IMR-90 (cell line): ENCODE results near the gene ROBO1. TPM values are rescaled to one million over a fixed set of nuclear protein-coding genes. Genes with fewer than 3 reads are reported as not detected.

ENCODE experiments used
- ATAC-seq: fragments of 200-7000 bp; cut with Tn5 transposase; 2 replicates; pipeline ENCODE4 v1.9.1; 2020; ENCODE audit warnings: low read depth, mild to moderate bottlenecking, moderate library complexity
- BruUV-seq: library from RNA; stranded (reverse); fragments of 400-500 nt; replicated peaks from 2 replicates; lab custom pipeline; 2021; lab: Mats Ljungman, UMichigan
- CTCF ChIA-PET: fragments of 300-600 bp; formaldehyde crosslinking; extraction: SDS; loops from one replicate; lab custom pipeline; 2021; ENCODE audit warnings: antibody characterized with exemption; lab: Yijun Ruan, JAX
- POLR2A ChIA-PET: fragments of 300-600 bp; sonication (Branson Sonifier 250); formaldehyde crosslinking; loops from one replicate; lab custom pipeline; 2022; ENCODE audit warnings: antibody characterized with exemption; ENCODE audit not compliant: unreplicated experiment; lab: Charles Lee
- DNase-seq: peaks from one replicate; pipeline ENCODE4 v3.0.0; 2013
- H2AFZ ChIP-seq: replicated peaks from 2 replicates; pipeline ENCODE3; 2013; ENCODE audit warnings: low read length, mild to moderate bottlenecking; ENCODE audit not compliant: poor library complexity
- H2AK5ac ChIP-seq: 2 replicates; pipeline ENCODE4 v1.6.1; 2013; ENCODE audit warnings: low read depth, low read length, inconsistent platforms
- H2AK9ac ChIP-seq: replicated peaks from 2 replicates; pipeline ENCODE3; 2013; ENCODE audit warnings: mild to moderate bottlenecking, low read depth, low read length, moderate library complexity; ENCODE audit not compliant: poor library complexity
- H2BK120ac ChIP-seq: 2 replicates; pipeline ENCODE4 v1.6.1; 2013; ENCODE audit warnings: low read depth, low read length, inconsistent platforms
- H2BK15ac ChIP-seq: 3 replicates; pipeline ENCODE4 v1.6.1; 2013; ENCODE audit warnings: low read depth, low read length, inconsistent platforms
- H2BK20ac ChIP-seq: 2 replicates; pipeline ENCODE4 v1.6.1; 2013; ENCODE audit warnings: low read depth, mild to moderate bottlenecking, inconsistent platforms, low read length, moderate library complexity
- H2BK5ac ChIP-seq: 2 replicates; pipeline ENCODE4 v1.6.1; 2013; ENCODE audit warnings: mild to moderate bottlenecking, low read depth, low read length, inconsistent platforms; ENCODE audit not compliant: poor library complexity, severe bottlenecking
- H3K14ac ChIP-seq: replicated peaks from 2 replicates; pipeline ENCODE4 v1.6.1; 2013; ENCODE audit warnings: low read depth, low read length, inconsistent platforms
- H3K18ac ChIP-seq: 2 replicates; pipeline ENCODE4 v1.6.1; 2013; ENCODE audit warnings: low read depth, low read length, control low read depth
- H3K23ac ChIP-seq: 2 replicates; pipeline ENCODE4 v1.6.1; 2013; ENCODE audit warnings: low read depth, low read length, inconsistent platforms
- H3K27ac ChIP-seq: 2 replicates; pipeline ENCODE4 v1.5.1; 2013; ENCODE audit warnings: mild to moderate bottlenecking, control low read depth, low read length; ENCODE audit not compliant: insufficient read depth
- H3K27me3 ChIP-seq: 2 replicates; pipeline ENCODE4 v1.6.1; 2013; ENCODE audit warnings: low read length; ENCODE audit not compliant: control insufficient read depth, insufficient read depth
- H3K36me3 ChIP-seq: 2 replicates; pipeline ENCODE4 v1.6.1; 2013; ENCODE audit warnings: low read length, mixed read lengths; ENCODE audit not compliant: control insufficient read depth, insufficient read depth
- H3K4ac ChIP-seq: 2 replicates; pipeline ENCODE4 v1.6.1; 2013; ENCODE audit warnings: low read depth, low read length, inconsistent platforms
- H3K4me1 ChIP-seq: 2 replicates; pipeline ENCODE4 v1.6.1; 2013; ENCODE audit warnings: low read length, mixed read lengths; ENCODE audit not compliant: control insufficient read depth, insufficient read depth
- H3K4me2 ChIP-seq: 2 replicates; pipeline ENCODE4 v1.6.1; 2013; ENCODE audit warnings: low read depth, mild to moderate bottlenecking, control low read depth, low read length, moderate library complexity
- H3K4me3 ChIP-seq: 2 replicates; pipeline ENCODE4 v1.5.1; 2013; ENCODE audit warnings: low read depth, mild to moderate bottlenecking, control low read depth, low read length, moderate library complexity; ENCODE audit not compliant: insufficient read depth
- H3K56ac ChIP-seq: 2 replicates; pipeline ENCODE4 v1.6.1; 2013; ENCODE audit warnings: low read length, inconsistent platforms; ENCODE audit not compliant: insufficient read depth; ENCODE audit errors: extremely low read depth
- H3K79me1 ChIP-seq, 2 experiments: 2 replicates each; pipeline ENCODE4 v1.6.1; 2013; ENCODE audit warnings: low read length in 2 of 2, inconsistent platforms in 1 of 2, low read depth in 1 of 2
- H3K9ac ChIP-seq: 2 replicates; pipeline ENCODE4 v1.6.1; 2013; ENCODE audit warnings: low read depth, low read length, control low read depth
- H3K9me1 ChIP-seq: 2 replicates; pipeline ENCODE4 v1.6.1; 2013; ENCODE audit warnings: low read length, inconsistent platforms; ENCODE audit not compliant: insufficient read depth
- H3K9me3 ChIP-seq: 2 replicates; pipeline ENCODE4 v1.6.1; 2013; ENCODE audit warnings: low read length; ENCODE audit not compliant: control insufficient read depth, insufficient read depth
- H4K20me1 ChIP-seq: 2 replicates; pipeline ENCODE4 v1.6.1; 2013; ENCODE audit warnings: low read length, inconsistent platforms; ENCODE audit not compliant: insufficient read depth
- H4K5ac ChIP-seq: 2 replicates; pipeline ENCODE4 v1.6.1; 2013; ENCODE audit warnings: mild to moderate bottlenecking, low read depth, low read length, control low read depth
- H4K8ac ChIP-seq, 2 experiments: 2 replicates each; pipeline ENCODE4 v1.6.1; 2013; ENCODE audit warnings: low read depth in 2 of 2, low read length in 2 of 2, control low read depth in 1 of 2, inconsistent platforms in 1 of 2
- H4K91ac ChIP-seq: 2 replicates; pipeline ENCODE4 v1.6.1; 2013; ENCODE audit warnings: low read depth, low read length, inconsistent platforms; ENCODE audit not compliant: insufficient read depth
- NFE2L2 ChIP-seq: fragments of 150-350 bp; IDR thresholded peaks from 2 replicates; pipeline ENCODE4 v1.6.1; 2016; ENCODE audit warnings: low read depth, mild to moderate bottlenecking, low read length
- POLR2A ChIP-seq: IDR thresholded peaks from 2 replicates; pipeline ENCODE4 v1.6.1; 2012; ENCODE audit warnings: mild to moderate bottlenecking, low read depth, low read length
- WGBS, 2 experiments: methylation state at CpG; one replicate each; pipeline versions ENCODE4 v1.1.5 to v1.1.7; 2013; ENCODE audit warnings: missing lambda C conversion rate in 2 of 2; ENCODE audit not compliant: insufficient read length in 1 of 2; ENCODE audit errors: extremely low coverage in 2 of 2; 5-methylcytosine and 5-hydroxymethylcytosine counted together
- dilution Hi-C: fragments of 300-500 bp; cut with HindIII; formaldehyde crosslinking; loops from one replicate; pipeline ENCODE4 v1.14.3; 2018; ENCODE audit warnings: low sequenced_read_pairs; ENCODE audit not compliant: unreplicated experiment
- in situ Hi-C: fragments of 300-500 bp; cut with MboI; formaldehyde crosslinking; loops from 3 replicates; pipeline ENCODE4 v1.14.3; 2019; ENCODE audit warnings: low sequenced_read_pairs, inconsistent platforms, mixed read lengths
- intact Hi-C: fragments of 100-400 bp; cut with micrococcal nuclease; formaldehyde crosslinking; loops from 2 replicates; pipeline ENCODE4 v1.10.0; 2022
- polyA plus RNA-seq, 3 experiments: library from polyadenylated mRNA; depleted of rRNA; stranded (reverse); fragments of >200 nt; gene quantifications; 2 replicates each; pipeline ENCODE4 v1.2.3, GENCODE V29; 2012; ENCODE audit warnings: low replicate concordance in 1 of 3
- total RNA-seq: library from RNA; depleted of rRNA; stranded (reverse); fragments of >200 nt; gene quantifications from 2 replicates; pipeline ENCODE4 v1.2.3, GENCODE V29; 2012
- TF ChIP-seq, protein P1 (sequence below): fragments of 150-350 bp; IDR thresholded peaks from 2 replicates; pipeline ENCODE4 v1.6.1; 2017; ENCODE audit warnings: mild to moderate bottlenecking, antibody characterized with exemption, low read length, low read depth

The ROBO1 gene
- total and polyA plus RNA-seq, 2 of the 4 experiments (the other 2 are of a cell fraction): 24.1 to 53.9 TPM

DNA sequence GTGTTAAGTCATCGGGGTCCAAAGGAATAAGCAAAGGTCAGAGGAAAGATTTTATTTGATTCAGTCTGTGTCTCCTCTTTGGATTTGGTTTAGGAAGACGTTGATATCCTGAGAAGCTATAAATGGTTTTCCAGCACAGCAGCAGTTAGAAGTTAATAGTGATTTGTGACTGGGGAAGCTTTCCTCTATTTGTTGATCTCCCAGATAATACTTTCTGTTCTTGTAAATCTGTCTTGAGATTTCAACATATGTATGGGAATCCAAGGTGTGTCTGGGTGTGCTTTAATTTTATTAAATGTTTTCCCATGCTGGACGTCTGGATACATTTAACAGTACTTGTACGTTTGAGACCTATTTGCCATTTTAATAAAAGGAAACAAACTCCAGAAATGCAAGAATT lies 409.5 kb downstream of the ROBO1 start:
- H3K79me1 ChIP-seq: no peaks in the 10 kb centered on the region
- no peak overlapping the region for H3K4me3 ChIP-seq
- no peak overlapping the region for H2BK20ac ChIP-seq
- no peak overlapping the region for H4K91ac ChIP-seq
- POLR2A ChIA-PET: no interaction called here
- H3K9ac ChIP-seq: no peak overlapping the region
- H3K27me3 ChIP-seq: no peaks in the 10 kb centered on the region
- H3K18ac ChIP-seq: no peak overlapping the region
- no peak overlapping the region for H3K56ac ChIP-seq
- H4K20me1 ChIP-seq: no peaks in the 10 kb centered on the region
- H3K36me3 ChIP-seq: no peaks in the 10 kb centered on the region
- no CpG with 5 or more reads among the region's 4 CpGs for WGBS, 2 experiments
- no peak overlapping the region for H2AK9ac ChIP-seq
- no peak overlapping the region for H4K8ac ChIP-seq
- H3K4me2 ChIP-seq: no peak overlapping the region
- H3K27ac ChIP-seq: no peak overlapping the region
- no peaks in the 10 kb centered on the region for H3K9me1 ChIP-seq
- BruUV-seq: no TSS peak
- in situ Hi-C loops: loop anchor here (5.0 kb wide), 1 partner anchor 261 kb away; no protein-coding TSS in a partner anchor
- no peak overlapping the region for H2BK120ac ChIP-seq
- dilution Hi-C loops: no loop called here
- DNase-seq: no peak
- CTCF ChIA-PET: no interaction called here
- H3K14ac ChIP-seq: no peak overlapping the region
- H3K4ac ChIP-seq: no peak overlapping the region
- no peak overlapping the region for H2AK5ac ChIP-seq
- TF ChIP-seq, protein P1, sequence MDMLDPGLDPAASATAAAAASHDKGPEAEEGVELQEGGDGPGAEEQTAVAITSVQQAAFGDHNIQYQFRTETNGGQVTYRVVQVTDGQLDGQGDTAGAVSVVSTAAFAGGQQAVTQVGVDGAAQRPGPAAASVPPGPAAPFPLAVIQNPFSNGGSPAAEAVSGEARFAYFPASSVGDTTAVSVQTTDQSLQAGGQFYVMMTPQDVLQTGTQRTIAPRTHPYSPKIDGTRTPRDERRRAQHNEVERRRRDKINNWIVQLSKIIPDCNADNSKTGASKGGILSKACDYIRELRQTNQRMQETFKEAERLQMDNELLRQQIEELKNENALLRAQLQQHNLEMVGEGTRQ: no peak
- TF ChIP-seq NFE2L2 (no peak), POLR2A (no peak)
- no peaks in the 10 kb centered on the region for H3K4me1 ChIP-seq
- no peak for ATAC-seq
- H4K5ac ChIP-seq: no peak overlapping the region
- no peak overlapping the region for H2AFZ ChIP-seq
- H2BK5ac ChIP-seq: no peak overlapping the region
- H2BK15ac ChIP-seq: no peak overlapping the region
- H3K23ac ChIP-seq: no peak overlapping the region
- intact Hi-C loops: loop anchor here (5.0 kb wide), 1 partner anchor 191 kb away; no protein-coding TSS in a partner anchor
- H3K9me3 ChIP-seq: no peaks in the 10 kb centered on the region
